Spleen (tissue), 7 donors: ENCODE data around the gene LRRC74B.

Experiments
- CTCF ChIP-seq, 11 experiments: fragments of 200-600 bp in 7 of 11; fragments of 450-650 bp in 4 of 11; sonication (generic) in 4 of 11; IDR thresholded peaks in 8 of 11; conservative IDR thresholded peaks in 3 of 11; 1 replicate in 7 of 11; 2 replicates in 4 of 11; pipeline versions ENCODE4 v1.4.0 to v1.8.0; 2016 to 2021; ENCODE audit warnings: antibody characterized with exemption in 11 of 11, inconsistent platforms in 4 of 11, mild to moderate bottlenecking in 1 of 11
- POLR2AphosphoS5 ChIP-seq, 3 donors: sonication (generic); formaldehyde crosslinking; IDR thresholded peaks; one replicate each; pipeline ENCODE4 v1.5.1; 2017; ENCODE audit warnings: antibody characterized with exemption in 3 of 3
- donor health status: DM: no; HTN: no; CAD: no; lungs with moderate emphysema.
- donor health status: DM: no; HTN: no; CAD: no.
- donor health status: DM: no; HTN: no; CAD: no.

GRCh38 chr22:21003782-21004181 lies 42.0 kb upstream of the LRRC74B start:
- no peak for TF ChIP-seq CTCF (IDR thresholded peaks at IDR 0.05 in 8 of 11, conservative IDR thresholded peaks at IDR 0.05 in 3 of 11)
- no peak for TF ChIP-seq POLR2AphosphoS5 (IDR thresholded peaks at IDR 0.05)
